SU-DHL-6 (cell line): ENCODE results near the gene CAMK2D.

Experiments
- CTCF ChIP-seq: fragments of 200-600 bp; sonication (generic); IDR thresholded peaks from one replicate; pipeline ENCODE4 v1.5.1; 2017; ENCODE audit warnings: antibody characterized with exemption, mild to moderate bottlenecking, low read length, moderate library complexity; ENCODE audit not compliant: insufficient read depth, poor library complexity, severe bottlenecking
- EZH2phosphoT487 ChIP-seq: fragments of 200-600 bp; sonication (generic), shearing (Covaris generic); conservative IDR thresholded peaks from 2 replicates; pipeline ENCODE4 v1.6.1; 2018; ENCODE audit warnings: mild to moderate bottlenecking, antibody characterized with exemption, low read length, moderate library complexity, mixed read lengths

- no peak for TF ChIP-seq CTCF
- no peak for TF ChIP-seq EZH2phosphoT487
Observed at GRCh38 chr4:113447061-113447460, 314.5 kb downstream of the CAMK2D start.
